Gastrocnemius medialis (tissue), 4 donors: ENCODE data around the gene ARL2BP. TPM values are rescaled to one million over a fixed set of nuclear protein-coding genes. Genes with fewer than 3 reads are reported as not detected.
"Not testable (repeated sequence)": the region's sequence is repeated elsewhere in the genome, so short reads cannot be mapped to it uniquely, and the experiment has no call there.

Source experiments
- ATAC-seq, 2 donors: fragments of 150-250 bp; one replicate each; pipeline ENCODE4 v1.9.1; 2016
- DNase-seq, 2 donors: peaks; one replicate each; pipeline ENCODE4 v3.0.0-alpha.2; 2019
- H3K27ac ChIP-seq, 4 donors: fragments of 200-600 bp; sonication (generic); 1 replicate in 1 of 4; 2 replicates in 3 of 4; pipeline ENCODE4 v1.5.1; 2016 to 2018; ENCODE audit warnings: mild to moderate bottlenecking in 2 of 4, moderate library complexity in 1 of 4
- H3K27me3 ChIP-seq, 3 donors: fragments of 200-600 bp; sonication (generic) in 2 of 3; 1 replicate in 1 of 3; 2 replicates in 2 of 3; pipeline versions ENCODE4 v1.5.1 to v1.6.0; 2016 to 2019; ENCODE audit warnings: mild to moderate bottlenecking in 1 of 3, moderate library complexity in 1 of 3
- H3K36me3 ChIP-seq, 2 donors: fragments of 200-600 bp; sonication (generic) in 1 of 2; one replicate each; pipeline ENCODE4 v1.5.1; 2017 to 2018
- H3K4me1 ChIP-seq, 2 donors: fragments of 200-600 bp; sonication (generic) in 1 of 2; one replicate each; pipeline ENCODE4 v1.5.1; 2016 to 2017; ENCODE audit warnings: mild to moderate bottlenecking in 2 of 2
- H3K4me3 ChIP-seq, 4 donors: fragments of 200-600 bp; sonication (generic) in 3 of 4; 1 replicate in 1 of 4; 2 replicates in 3 of 4; pipeline ENCODE4 v1.5.1; 2016 to 2019; ENCODE audit warnings: mild to moderate bottlenecking in 2 of 4
- H3K9me3 ChIP-seq, 3 donors: fragments of 200-600 bp; sonication (generic) in 2 of 3; 1 replicate in 1 of 3; 2 replicates in 2 of 3; pipeline ENCODE4 v1.5.1; 2016 to 2019
- CTCF ChIP-seq, 5 experiments: fragments of 450-650 bp in 3 of 5; fragments of 200-600 bp in 2 of 5; sonication (generic) in 2 of 5; IDR thresholded peaks in 4 of 5; conservative IDR thresholded peaks in 1 of 5; 1 replicate in 4 of 5; 2 replicates in 1 of 5; pipeline ENCODE4 v1.5.1; 2016 to 2019; ENCODE audit warnings: antibody characterized with exemption in 5 of 5, mild to moderate bottlenecking in 3 of 5, moderate library complexity in 3 of 5
- POLR2A ChIP-seq, 2 donors: fragments of 450-650 bp; IDR thresholded peaks; one replicate each; pipeline ENCODE4 v1.6.1; 2017; ENCODE audit warnings: antibody characterized with exemption in 2 of 2, mild to moderate bottlenecking in 2 of 2, moderate library complexity in 2 of 2
- in situ Hi-C, 4 donors: fragments of 200-750 bp; cut with MboI; loops; one replicate each; pipeline versions ENCODE4 v1.15.0 to v1.8.0; 2017; ENCODE audit warnings: low sequenced_read_pairs in 4 of 4
- intact Hi-C: fragments of 100-400 bp; cut with DNase I; formaldehyde crosslinking; loops from one replicate; pipeline ENCODE4 v1.15.1; 2023; ENCODE audit warnings: low total_unique reads
- total RNA-seq, 4 donors: library from RNA; depleted of rRNA; stranded (reverse); fragments of >200 nt; gene quantifications; one replicate each; pipeline versions ENCODE4 v1.1.0 to v1.2.3, GENCODE V29; 2016

Gene ARL2BP
- total RNA-seq, 4 donors from 2014 or later: 25.5 to 52.6 (median 44.5) TPM

GRCh38 chr16:57266531-57267260 is 21.6 kb downstream of the ARL2BP start:
- no peak overlapping the region for H3K4me3 ChIP-seq
- no peak for ATAC-seq

GRCh38 chr16:57267343-57267742 is 22.3 kb downstream of the ARL2BP start:
- not testable (repeated sequence) for ATAC-seq

More at GRCh38 chr16:57266531-57267260, 21.6 kb downstream of the ARL2BP start:
- in situ Hi-C loops (no loop called here), intact Hi-C loops (no loop called here)
- no peaks in the 10 kb centered on the region for H3K36me3 ChIP-seq
- H3K27ac ChIP-seq: peak overlapping the region in 1 of 4 donors; percentile 31
- no peak for TF ChIP-seq POLR2A (IDR thresholded peaks at IDR 0.05)
- no peak for TF ChIP-seq CTCF (IDR thresholded peaks at IDR 0.05 in 4 of 5, conservative IDR thresholded peaks at IDR 0.05 in 1 of 5)
- no peak for DNase-seq
- H3K9me3 ChIP-seq: no peaks in the 10 kb centered on the region
- H3K4me1 ChIP-seq: no peaks in the 10 kb centered on the region
- H3K27me3 ChIP-seq: no peaks in the 10 kb centered on the region

GRCh38 chr16:57268804-57269800 is 24.0 kb downstream of the ARL2BP start:
- Histone ChIP-seq H3K36me3 (no peaks in the 10 kb centered on the region), H3K9me3 (no peaks in the 10 kb centered on the region), H3K27me3 (no peaks in the 10 kb centered on the region), H3K4me3 (no peak overlapping the region), H3K4me1 (no peaks in the 10 kb centered on the region), H3K27ac (no peak overlapping the region)
- TF ChIP-seq POLR2A (IDR thresholded peaks at IDR 0.05): no peak
- TF ChIP-seq CTCF (IDR thresholded peaks at IDR 0.05 in 4 of 5, conservative IDR thresholded peaks at IDR 0.05 in 1 of 5): no peak
- DNase-seq (no peak), ATAC-seq (no peak)
- in situ Hi-C loops (no loop called here), intact Hi-C loops (no loop called here)

More at GRCh38 chr16:57267343-57267742, 22.3 kb downstream of the ARL2BP start:
- in situ Hi-C loops, H3K27ac ChIP-seq, H3K4me3 ChIP-seq, intact Hi-C loops, DNase-seq, H3K4me1 ChIP-seq, H3K27me3 ChIP-seq, H3K9me3 ChIP-seq, H3K36me3 ChIP-seq: not testable (repeated sequence)

- ATAC-seq: no peak
- in situ Hi-C loops (no loop called here), intact Hi-C loops (no loop called here)
- Histone ChIP-seq H3K9me3 (no peaks in the 10 kb centered on the region), H3K36me3 (no peaks in the 10 kb centered on the region), H3K27me3 (no peaks in the 10 kb centered on the region), H3K4me1 (no peaks in the 10 kb centered on the region), H3K27ac (no peak overlapping the region), H3K4me3 (no peak overlapping the region)
- TF ChIP-seq POLR2A (IDR thresholded peaks at IDR 0.05): no peak
- no peak for TF ChIP-seq CTCF (IDR thresholded peaks at IDR 0.05 in 4 of 5, conservative IDR thresholded peaks at IDR 0.05 in 1 of 5)
- no peak for DNase-seq
Observed at GRCh38 chr16:57270221-57271062, 25.4 kb downstream of the ARL2BP start.
